SK-N-SH treated with all-trans-retinoic acid at 6 μM for 48 hours (cell line): ENCODE measurements around the gene KANTR.

Source experiments
- ATAC-seq: fragments of 200-7000 bp; cut with Tn5 transposase; 3 replicates; pipeline ENCODE4 v1.9.1; 2020; ENCODE audit warnings: mild to moderate bottlenecking, moderate library complexity
- ARNTL ChIP-seq: fragments of 450-650 bp; formaldehyde crosslinking; IDR thresholded peaks from 2 replicates; pipeline ENCODE4 v1.5.0; 2020; ENCODE audit warnings: low read depth, mild to moderate bottlenecking, moderate library complexity, borderline replicate concordance
- BACH2 ChIP-seq: fragments of 250-450 bp; sonication (Bioruptor Pico); IDR thresholded peaks from 2 replicates; pipeline ENCODE4 v1.9.0; 2021; ENCODE audit warnings: mild to moderate bottlenecking, borderline replicate concordance
- CSDC2 ChIP-seq: fragments of 250-450 bp; sonication (Bioruptor Pico); IDR thresholded peaks from 2 replicates; pipeline ENCODE4 v1.5.0; 2020; ENCODE audit warnings: mild to moderate bottlenecking, moderate library complexity
- ESRRG ChIP-seq: fragments of 250-450 bp; sonication (Bioruptor Pico); IDR thresholded peaks from 2 replicates; pipeline ENCODE4 v1.6.1; 2021; ENCODE audit warnings: mild to moderate bottlenecking
- GLIS3 ChIP-seq: fragments of 250-450 bp; sonication (Bioruptor Pico); IDR thresholded peaks from 2 replicates; pipeline ENCODE4 v1.5.0; 2020; ENCODE audit warnings: mild to moderate bottlenecking, moderate library complexity
- ISL1 ChIP-seq: fragments of 250-450 bp; sonication (Bioruptor Pico); IDR thresholded peaks from 2 replicates; pipeline ENCODE4 v2.1.2; 2022; ENCODE audit warnings: mild to moderate bottlenecking, moderate library complexity
- OSR1 ChIP-seq: fragments of 250-450 bp; sonication (Bioruptor Pico); IDR thresholded peaks from 2 replicates; pipeline ENCODE4 v1.8.0; 2022; ENCODE audit warnings: moderate library complexity, mild to moderate bottlenecking, inconsistent platforms
- PPARA ChIP-seq: fragments of 250-450 bp; sonication (Bioruptor Pico); IDR thresholded peaks from 2 replicates; pipeline ENCODE4 v1.5.0; 2020; ENCODE audit warnings: mild to moderate bottlenecking, borderline replicate concordance
- RARB ChIP-seq: fragments of 250-450 bp; sonication (Bioruptor Pico); IDR thresholded peaks from 2 replicates; pipeline ENCODE4 v1.8.0; 2021; ENCODE audit warnings: mild to moderate bottlenecking, moderate library complexity
- TCF4 ChIP-seq: fragments of 250-450 bp; sonication (Bioruptor Pico); IDR thresholded peaks from 2 replicates; pipeline ENCODE4 v1.8.0; 2021; ENCODE audit warnings: mild to moderate bottlenecking, moderate library complexity, borderline replicate concordance
- ZC3H10 ChIP-seq: fragments of 250-450 bp; sonication (Bioruptor Pico); IDR thresholded peaks from 2 replicates; pipeline ENCODE4 v1.5.1; 2021; ENCODE audit warnings: mild to moderate bottlenecking, moderate library complexity
- ZFP3 ChIP-seq: fragments of 250-450 bp; sonication (Bioruptor Pico); IDR thresholded peaks from 2 replicates; pipeline ENCODE4 v1.5.0; 2020; ENCODE audit warnings: mild to moderate bottlenecking, moderate library complexity
- ZFP30 ChIP-seq: fragments of 450-650 bp; formaldehyde crosslinking; IDR thresholded peaks from 2 replicates; pipeline ENCODE4 v1.5.0; 2022; ENCODE audit warnings: mild to moderate bottlenecking, moderate library complexity
- ZNF565 ChIP-seq: fragments of 450-650 bp; formaldehyde crosslinking; conservative IDR thresholded peaks from 2 replicates; pipeline ENCODE4 v1.5.0; 2020; ENCODE audit warnings: low read depth, mild to moderate bottlenecking, moderate library complexity
- ZNF70 ChIP-seq: fragments of 450-650 bp; formaldehyde crosslinking; IDR thresholded peaks from 2 replicates; pipeline ENCODE4 v1.5.0; 2020; ENCODE audit warnings: mild to moderate bottlenecking, moderate library complexity
- ZNF8 ChIP-seq: fragments of 450-650 bp; formaldehyde crosslinking; IDR thresholded peaks from 2 replicates; pipeline ENCODE4 v1.5.0; 2020; ENCODE audit warnings: mild to moderate bottlenecking, moderate library complexity
- TF ChIP-seq, protein P1 (sequence below): fragments of 250-450 bp; sonication (Bioruptor Pico); IDR thresholded peaks from 2 replicates; pipeline ENCODE4 v1.5.1; 2021; ENCODE audit warnings: mild to moderate bottlenecking, moderate library complexity
- TF ChIP-seq, protein P2 (sequence below): fragments of 250-450 bp; sonication (Bioruptor Pico); IDR thresholded peaks from 2 replicates; pipeline ENCODE4 v1.5.1; 2020; ENCODE audit warnings: low read depth, mild to moderate bottlenecking, moderate library complexity
- TF ChIP-seq, protein P3 (sequence below): fragments of 250-450 bp; sonication (Bioruptor Pico); IDR thresholded peaks from 2 replicates; pipeline ENCODE4 v1.8.0; 2021; ENCODE audit warnings: low read depth, mild to moderate bottlenecking, moderate library complexity, borderline replicate concordance
- TF ChIP-seq, protein P4 (sequence below): fragments of 250-450 bp; sonication (Bioruptor Pico); IDR thresholded peaks from 2 replicates; pipeline ENCODE4 v1.8.0; 2020; ENCODE audit warnings: mild to moderate bottlenecking, moderate library complexity, borderline replicate concordance
- TF ChIP-seq, protein P5 (sequence below): fragments of 250-450 bp; sonication (Bioruptor Pico); IDR thresholded peaks from 2 replicates; pipeline ENCODE4 v1.5.0; 2020; ENCODE audit warnings: mild to moderate bottlenecking, moderate library complexity

KANTR gene

DNA sequence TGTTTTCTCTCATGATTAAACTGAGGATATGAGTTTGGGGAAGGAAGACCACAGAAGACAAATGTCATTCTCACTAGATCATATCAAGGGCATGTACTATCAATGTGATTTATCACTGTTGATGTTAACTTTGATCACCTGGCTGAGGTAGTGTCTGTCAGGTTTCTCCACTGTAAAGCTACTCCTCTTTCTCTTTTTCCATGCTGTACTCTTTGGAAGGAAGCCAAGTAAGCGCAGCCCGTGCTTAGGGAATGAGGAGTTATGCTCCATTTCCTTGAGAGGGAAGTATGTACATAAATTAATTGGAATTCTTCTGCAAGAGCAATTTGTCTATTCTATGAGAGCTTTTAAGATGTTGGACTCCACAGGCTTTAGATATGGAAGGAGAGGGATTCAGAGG lies 4.0 kb upstream of the KANTR start:
- no peak for TF ChIP-seq ZFP3 (CRISPR knock-in tag)
- no peak for TF ChIP-seq ARNTL (CRISPR knock-in tag)
- TF ChIP-seq, protein P1, sequence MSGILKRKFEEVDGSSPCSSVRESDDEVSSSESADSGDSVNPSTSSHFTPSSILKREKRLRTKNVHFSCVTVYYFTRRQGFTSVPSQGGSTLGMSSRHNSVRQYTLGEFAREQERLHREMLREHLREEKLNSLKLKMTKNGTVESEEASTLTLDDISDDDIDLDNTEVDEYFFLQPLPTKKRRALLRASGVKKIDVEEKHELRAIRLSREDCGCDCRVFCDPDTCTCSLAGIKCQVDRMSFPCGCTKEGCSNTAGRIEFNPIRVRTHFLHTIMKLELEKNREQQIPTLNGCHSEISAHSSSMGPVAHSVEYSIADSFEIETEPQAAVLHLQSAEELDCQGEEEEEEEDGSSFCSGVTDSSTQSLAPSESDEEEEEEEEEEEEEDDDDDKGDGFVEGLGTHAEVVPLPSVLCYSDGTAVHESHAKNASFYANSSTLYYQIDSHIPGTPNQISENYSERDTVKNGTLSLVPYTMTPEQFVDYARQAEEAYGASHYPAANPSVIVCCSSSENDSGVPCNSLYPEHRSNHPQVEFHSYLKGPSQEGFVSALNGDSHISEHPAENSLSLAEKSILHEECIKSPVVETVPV (CRISPR knock-in tag), result no peak
- TF ChIP-seq TCF4, result no peak
- TF ChIP-seq RARB (CRISPR knock-in tag), result no peak
- no peak for TF ChIP-seq CSDC2 (CRISPR knock-in tag)
- TF ChIP-seq PPARA (CRISPR knock-in tag), result no peak
- no peak for TF ChIP-seq OSR1 (CRISPR knock-in tag)
- TF ChIP-seq, protein P2, sequence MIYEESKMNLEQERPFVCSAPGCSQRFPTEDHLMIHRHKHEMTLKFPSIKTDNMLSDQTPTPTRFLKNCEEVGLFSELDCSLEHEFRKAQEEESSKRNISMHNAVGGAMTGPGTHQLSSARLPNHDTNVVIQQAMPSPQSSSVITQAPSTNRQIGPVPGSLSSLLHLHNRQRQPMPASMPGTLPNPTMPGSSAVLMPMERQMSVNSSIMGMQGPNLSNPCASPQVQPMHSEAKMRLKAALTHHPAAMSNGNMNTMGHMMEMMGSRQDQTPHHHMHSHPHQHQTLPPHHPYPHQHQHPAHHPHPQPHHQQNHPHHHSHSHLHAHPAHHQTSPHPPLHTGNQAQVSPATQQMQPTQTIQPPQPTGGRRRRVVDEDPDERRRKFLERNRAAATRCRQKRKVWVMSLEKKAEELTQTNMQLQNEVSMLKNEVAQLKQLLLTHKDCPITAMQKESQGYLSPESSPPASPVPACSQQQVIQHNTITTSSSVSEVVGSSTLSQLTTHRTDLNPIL, result no peak
- TF ChIP-seq ESRRG (CRISPR knock-in tag), result no peak
- TF ChIP-seq ZNF70, result no peak
- TF ChIP-seq ZC3H10 (CRISPR knock-in tag), result no peak
- no peak for TF ChIP-seq BACH2
- TF ChIP-seq, all 23 proteins: peak for 0
- ATAC-seq, result no peak

DNA sequence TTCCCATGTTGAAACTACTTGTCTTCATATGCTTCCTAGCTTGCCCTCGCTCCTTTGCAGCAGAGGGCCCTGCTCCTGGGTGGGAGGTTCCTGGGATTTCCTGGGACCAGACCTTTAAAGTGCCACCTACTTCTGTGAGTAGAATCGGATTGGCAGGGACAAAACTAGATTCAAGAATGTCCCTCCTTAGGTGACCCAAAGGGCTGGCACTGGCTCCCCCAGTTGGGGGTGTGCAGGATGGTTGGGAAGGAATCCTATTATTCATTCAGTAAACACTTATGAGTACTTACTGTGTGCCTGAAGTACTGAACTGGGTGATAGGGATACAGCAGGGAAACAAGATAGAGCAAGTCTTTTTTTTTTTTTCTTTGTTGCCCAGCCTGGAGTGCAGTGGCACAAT lies 2.6 kb upstream of the KANTR start:
- no peak for TF ChIP-seq ARNTL (CRISPR knock-in tag)
- TF ChIP-seq, protein P1 (CRISPR knock-in tag), result no peak
- TF ChIP-seq ISL1 (CRISPR knock-in tag), result no peak
- TF ChIP-seq ZNF70, result no peak
- no peak for TF ChIP-seq ZNF8 (CRISPR knock-in tag)
- TF ChIP-seq GLIS3 (CRISPR knock-in tag), result no peak
- TF ChIP-seq OSR1 (CRISPR knock-in tag), result no peak
- no peak for TF ChIP-seq TCF4
- TF ChIP-seq CSDC2 (CRISPR knock-in tag), result no peak
- TF ChIP-seq, protein P3, sequence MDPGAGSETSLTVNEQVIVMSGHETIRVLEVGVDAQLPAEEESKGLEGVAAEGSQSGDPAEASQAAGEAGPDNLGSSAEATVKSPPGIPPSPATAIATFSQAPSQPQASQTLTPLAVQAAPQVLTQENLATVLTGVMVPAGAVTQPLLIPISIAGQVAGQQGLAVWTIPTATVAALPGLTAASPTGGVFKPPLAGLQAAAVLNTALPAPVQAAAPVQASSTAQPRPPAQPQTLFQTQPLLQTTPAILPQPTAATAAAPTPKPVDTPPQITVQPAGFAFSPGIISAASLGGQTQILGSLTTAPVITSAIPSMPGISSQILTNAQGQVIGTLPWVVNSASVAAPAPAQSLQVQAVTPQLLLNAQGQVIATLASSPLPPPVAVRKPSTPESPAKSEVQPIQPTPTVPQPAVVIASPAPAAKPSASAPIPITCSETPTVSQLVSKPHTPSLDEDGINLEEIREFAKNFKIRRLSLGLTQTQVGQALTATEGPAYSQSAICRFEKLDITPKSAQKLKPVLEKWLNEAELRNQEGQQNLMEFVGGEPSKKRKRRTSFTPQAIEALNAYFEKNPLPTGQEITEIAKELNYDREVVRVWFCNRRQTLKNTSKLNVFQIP (CRISPR knock-in tag), result no peak
- TF ChIP-seq, protein P4, sequence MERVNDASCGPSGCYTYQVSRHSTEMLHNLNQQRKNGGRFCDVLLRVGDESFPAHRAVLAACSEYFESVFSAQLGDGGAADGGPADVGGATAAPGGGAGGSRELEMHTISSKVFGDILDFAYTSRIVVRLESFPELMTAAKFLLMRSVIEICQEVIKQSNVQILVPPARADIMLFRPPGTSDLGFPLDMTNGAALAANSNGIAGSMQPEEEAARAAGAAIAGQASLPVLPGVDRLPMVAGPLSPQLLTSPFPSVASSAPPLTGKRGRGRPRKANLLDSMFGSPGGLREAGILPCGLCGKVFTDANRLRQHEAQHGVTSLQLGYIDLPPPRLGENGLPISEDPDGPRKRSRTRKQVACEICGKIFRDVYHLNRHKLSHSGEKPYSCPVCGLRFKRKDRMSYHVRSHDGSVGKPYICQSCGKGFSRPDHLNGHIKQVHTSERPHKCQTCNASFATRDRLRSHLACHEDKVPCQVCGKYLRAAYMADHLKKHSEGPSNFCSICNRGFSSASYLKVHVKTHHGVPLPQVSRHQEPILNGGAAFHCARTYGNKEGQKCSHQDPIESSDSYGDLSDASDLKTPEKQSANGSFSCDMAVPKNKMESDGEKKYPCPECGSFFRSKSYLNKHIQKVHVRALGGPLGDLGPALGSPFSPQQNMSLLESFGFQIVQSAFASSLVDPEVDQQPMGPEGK (CRISPR knock-in tag), result no peak
- TF ChIP-seq RARB (CRISPR knock-in tag), result no peak
- TF ChIP-seq BACH2, result no peak
- ATAC-seq, result no peak

DNA sequence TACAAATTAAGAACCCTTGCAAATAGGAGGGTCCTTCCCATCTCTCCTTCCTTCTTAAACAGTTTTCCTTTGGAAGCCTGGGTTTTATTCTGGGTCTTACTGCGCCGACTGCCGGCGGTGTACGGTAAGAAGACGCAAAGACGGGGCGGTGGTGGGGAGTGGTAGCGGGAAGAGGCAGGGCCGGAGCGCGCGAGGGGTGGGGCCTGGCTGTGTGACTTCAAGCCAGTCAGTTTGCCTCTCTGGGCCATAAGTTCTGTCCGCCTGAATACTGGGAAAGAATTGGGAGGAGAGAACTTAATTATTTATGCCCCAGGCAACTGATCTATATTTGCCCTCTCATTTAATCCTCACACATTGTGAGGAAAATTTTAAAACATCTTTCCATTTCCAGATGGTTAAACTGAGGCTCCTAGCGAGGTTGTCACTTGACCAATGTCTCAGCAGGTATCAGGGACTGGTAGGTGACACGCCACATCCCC lies 726 bp upstream of the KANTR start:
- ATAC-seq, result peak; percentile 79

More for the DNA sequence above, 726 bp upstream of the KANTR start:
- TF ChIP-seq CSDC2 (CRISPR knock-in tag) (no peak), ISL1 (CRISPR knock-in tag) (no peak), GLIS3 (CRISPR knock-in tag) (no peak), ZNF8 (CRISPR knock-in tag) (no peak), OSR1 (CRISPR knock-in tag) (no peak), ZNF565 (CRISPR knock-in tag) (no peak), ARNTL (CRISPR knock-in tag) (no peak), ZFP30 (CRISPR knock-in tag) (no peak), BACH2 (no peak)
- TF ChIP-seq, protein P5, sequence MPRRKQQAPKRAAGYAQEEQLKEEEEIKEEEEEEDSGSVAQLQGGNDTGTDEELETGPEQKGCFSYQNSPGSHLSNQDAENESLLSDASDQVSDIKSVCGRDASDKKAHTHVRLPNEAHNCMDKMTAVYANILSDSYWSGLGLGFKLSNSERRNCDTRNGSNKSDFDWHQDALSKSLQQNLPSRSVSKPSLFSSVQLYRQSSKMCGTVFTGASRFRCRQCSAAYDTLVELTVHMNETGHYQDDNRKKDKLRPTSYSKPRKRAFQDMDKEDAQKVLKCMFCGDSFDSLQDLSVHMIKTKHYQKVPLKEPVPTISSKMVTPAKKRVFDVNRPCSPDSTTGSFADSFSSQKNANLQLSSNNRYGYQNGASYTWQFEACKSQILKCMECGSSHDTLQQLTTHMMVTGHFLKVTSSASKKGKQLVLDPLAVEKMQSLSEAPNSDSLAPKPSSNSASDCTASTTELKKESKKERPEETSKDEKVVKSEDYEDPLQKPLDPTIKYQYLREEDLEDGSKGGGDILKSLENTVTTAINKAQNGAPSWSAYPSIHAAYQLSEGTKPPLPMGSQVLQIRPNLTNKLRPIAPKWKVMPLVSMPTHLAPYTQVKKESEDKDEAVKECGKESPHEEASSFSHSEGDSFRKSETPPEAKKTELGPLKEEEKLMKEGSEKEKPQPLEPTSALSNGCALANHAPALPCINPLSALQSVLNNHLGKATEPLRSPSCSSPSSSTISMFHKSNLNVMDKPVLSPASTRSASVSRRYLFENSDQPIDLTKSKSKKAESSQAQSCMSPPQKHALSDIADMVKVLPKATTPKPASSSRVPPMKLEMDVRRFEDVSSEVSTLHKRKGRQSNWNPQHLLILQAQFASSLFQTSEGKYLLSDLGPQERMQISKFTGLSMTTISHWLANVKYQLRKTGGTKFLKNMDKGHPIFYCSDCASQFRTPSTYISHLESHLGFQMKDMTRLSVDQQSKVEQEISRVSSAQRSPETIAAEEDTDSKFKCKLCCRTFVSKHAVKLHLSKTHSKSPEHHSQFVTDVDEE (CRISPR knock-in tag), result no peak
- TF ChIP-seq, protein P4 (CRISPR knock-in tag), result no peak
- TF ChIP-seq, protein P3 (CRISPR knock-in tag), result no peak
